K562 treated with DMSO at 1 percent for 48 hours (cell line): ENCODE data around the gene STRBP. TPM values are rescaled to one million over a fixed set of nuclear protein-coding genes. Genes with fewer than 3 reads are reported as not detected.

Source experiments
- total RNA-seq: library from RNA; unstranded; fragments of 300-600 nt; gene quantifications from 2 replicates; pipeline ENCODE4 v1.2.3, GENCODE V29; 2022; ENCODE audit warnings: low replicate concordance; ENCODE audit errors: extremely low read depth

Gene STRBP
- not detected in 2 replicates for total RNA-seq

DNA sequence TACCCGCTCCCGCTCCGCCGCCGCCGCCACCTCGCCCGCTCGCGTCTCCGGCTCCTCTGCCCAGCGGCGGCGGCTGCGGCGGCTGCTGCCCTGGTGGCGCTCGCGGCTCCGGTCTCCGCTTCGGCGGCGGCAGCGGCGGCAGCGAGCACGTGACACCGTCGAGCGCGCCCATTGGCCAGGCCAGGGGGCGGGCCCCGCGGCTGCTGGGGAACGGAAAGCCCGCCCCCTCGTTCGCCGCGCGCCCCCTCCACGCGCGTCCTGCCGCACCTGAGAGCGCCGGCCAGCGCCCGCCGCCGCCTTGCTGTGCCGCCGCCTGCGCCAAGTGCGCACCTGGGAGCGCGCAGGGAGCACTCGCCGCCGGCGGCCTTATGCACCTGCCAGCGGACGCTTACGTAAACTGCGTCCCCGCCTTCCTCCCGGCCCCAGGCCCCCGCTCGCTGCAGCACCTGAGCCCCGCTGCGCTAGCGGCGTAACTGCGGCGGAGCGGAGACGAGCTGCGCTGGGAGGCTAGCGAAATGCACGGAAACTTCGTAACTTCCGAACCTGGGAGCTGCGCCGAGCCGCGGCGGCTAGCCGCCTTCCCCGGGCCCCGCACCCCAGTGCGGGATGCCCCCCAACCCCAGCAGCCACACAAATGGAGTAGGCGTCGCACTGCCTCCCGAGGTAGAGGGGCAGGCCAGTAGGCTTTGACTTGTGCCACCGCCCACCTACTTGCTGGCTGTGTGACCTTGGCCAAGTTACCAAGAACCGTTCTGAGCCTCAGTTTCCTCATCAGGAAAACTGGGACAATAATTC, at the start of gene STRBP:
Gene STRBP, minus strand, starts transcription at position 122 of the 795 bp plus-strand sequence. CDS start 84,452 bp downstream, outside the sequence.

Other genes with a start within 250 kb of the STRBP start
- gene GPR21, start 234.9 kb downstream of the STRBP start, total RNA-seq = not detected in 2 replicates
- not detected in 2 replicates for gene CRB2, start 87.6 kb upstream of the STRBP start, total RNA-seq